ENCODE data around the gene CTCFL.

- TF ChIP-seq CTCF (IDR thresholded peaks at IDR 0.05), result no peak
- TF ChIP-seq POLR2A (IDR thresholded peaks at IDR 0.05), result no peak
Measured at GRCh38 chr20:57537822-57538221, 12.9 kb upstream of the CTCFL start.
